Keratinocyte (primary cell): ENCODE results near the gene PROC. TPM values are rescaled to one million over a fixed set of nuclear protein-coding genes. Genes with fewer than 3 reads are reported as not detected.

Experiments
- DNase-seq: peaks from one replicate; pipeline ENCODE4 v3.0.0-alpha.2; 2011; ENCODE audit warnings: low read depth, missing footprints, low spot score
- FAIRE-seq: peaks from 2 replicates; lab custom pipeline; 2011; peaks lifted over from hg19 to GRCh38; lab: Jason Lieb, UNC
- H2AFZ ChIP-seq: 2 replicates; pipeline ENCODE4 v1.6.0; 2012; ENCODE audit warnings: low read length, control low read depth, inconsistent platforms; ENCODE audit not compliant: control insufficient read depth
- H3K27ac ChIP-seq: 2 replicates; pipeline ENCODE4 v1.5.1; 2011; ENCODE audit warnings: low read length; ENCODE audit not compliant: control insufficient read depth, insufficient read depth
- H3K27me3 ChIP-seq: 3 replicates; pipeline ENCODE4 v1.6.0; 2011; ENCODE audit warnings: low read length; ENCODE audit not compliant: control insufficient read depth, insufficient read depth; ENCODE audit errors: extremely low read depth
- H3K36me3 ChIP-seq, 2 experiments: 2 replicates in 1 of 2; 3 replicates in 1 of 2; pipeline ENCODE4 v1.5.1; 2011; ENCODE audit warnings: low read length in 2 of 2, mild to moderate bottlenecking in 1 of 2; ENCODE audit not compliant: control insufficient read depth in 2 of 2, insufficient read depth in 2 of 2; ENCODE audit errors: extremely low read depth in 1 of 2
- H3K4me1 ChIP-seq: 3 replicates; pipeline ENCODE4 v1.5.1; 2011; ENCODE audit warnings: low read length; ENCODE audit not compliant: control insufficient read depth, insufficient read depth; ENCODE audit errors: extremely low read depth
- H3K4me2 ChIP-seq: 3 replicates; pipeline ENCODE4 v1.6.0; 2011; ENCODE audit warnings: low read depth, low read length; ENCODE audit not compliant: control insufficient read depth, insufficient read depth; ENCODE audit errors: extremely low read depth
- H3K4me3 ChIP-seq, 3 experiments: fragments of 200-600 bp in 1 of 3; sonication (generic) in 1 of 3; 2 replicates in 2 of 3; 3 replicates in 1 of 3; pipeline ENCODE4 v1.5.1; 2011 to 2016; ENCODE audit warnings: low read length in 3 of 3, mild to moderate bottlenecking in 3 of 3, control low read depth in 2 of 3, inconsistent platforms in 1 of 3, low read depth in 1 of 3, mixed read lengths in 1 of 3, mixed run types in 1 of 3, moderate library complexity in 1 of 3; ENCODE audit not compliant: control insufficient read depth in 2 of 3, insufficient read depth in 2 of 3; ENCODE audit errors: extremely low read depth in 1 of 3
- H3K79me2 ChIP-seq: 2 replicates; pipeline ENCODE4 v1.6.0; 2012; ENCODE audit warnings: low read length; ENCODE audit not compliant: control insufficient read depth, insufficient read depth
- H3K9ac ChIP-seq: 3 replicates; pipeline ENCODE4 v1.6.0; 2011; ENCODE audit warnings: low read length; ENCODE audit not compliant: control insufficient read depth, insufficient read depth; ENCODE audit errors: extremely low read depth
- H3K9me1 ChIP-seq: 3 replicates; pipeline ENCODE4 v1.6.0; 2011; ENCODE audit warnings: low read length; ENCODE audit not compliant: control insufficient read depth, insufficient read depth; ENCODE audit errors: extremely low read depth
- H3K9me3 ChIP-seq: 2 replicates; pipeline ENCODE4 v1.5.1; 2012; ENCODE audit warnings: low read depth, low read length; ENCODE audit not compliant: control insufficient read depth
- H4K20me1 ChIP-seq: 3 replicates; pipeline ENCODE4 v1.6.0; 2011; ENCODE audit warnings: low read length; ENCODE audit not compliant: control insufficient read depth, insufficient read depth; ENCODE audit errors: extremely low read depth
- CTCF ChIP-seq, 3 experiments: IDR thresholded peaks in 1 of 3; conservative IDR thresholded peaks in 1 of 3; optimal IDR thresholded peaks in 1 of 3; 2 replicates in 2 of 3; 3 replicates in 1 of 3; pipeline versions ENCODE3 to v1.5.1; 2011; ENCODE audit warnings: low read length in 3 of 3, mild to moderate bottlenecking in 3 of 3, moderate library complexity in 2 of 3, control low read depth in 1 of 3, inconsistent platforms in 1 of 3; ENCODE audit not compliant: insufficient read depth in 2 of 3; ENCODE audit errors: extremely low read depth in 1 of 3
- EZH2 ChIP-seq: IDR thresholded peaks from one replicate; pipeline ENCODE4 v1.6.1; 2012; ENCODE audit warnings: inconsistent platforms, mild to moderate bottlenecking, low read length, moderate library complexity
- dilution Hi-C: fragments of 300-500 bp; cut with MboI; formaldehyde crosslinking; loops from one replicate; pipeline ENCODE4 v1.7.0; 2020; ENCODE audit warnings: low sequenced_read_pairs; ENCODE audit not compliant: extremely low pct_ligation_motif_present
- polyA plus RNA-seq, 5 experiments: library from polyadenylated mRNA; depleted of rRNA in 3 of 5; stranded (reverse) in 3 of 5; stranded (forward) in 1 of 5; unstranded in 1 of 5; fragments of >200 nt; gene quantifications; 1 replicate in 1 of 5; 2 replicates in 3 of 5; 3 replicates in 1 of 5; pipeline versions ENCODE4 v1.2.1 to v1.2.3, GENCODE V29; 2011 to 2012; ENCODE audit warnings: missing spikeins in 2 of 5, low read depth in 1 of 5, low replicate concordance in 1 of 5

Gene PROC
- polyA plus RNA-seq, 1 donor (not counting 4 experiments of a cell fraction or from before 2014, with no cell fraction given): 0.16 TPM

GRCh38 chr2:127471286-127471988 lies 53.2 kb downstream of the PROC start:
- Histone ChIP-seq H3K9ac (no peak overlapping the region), H3K4me1 (no peaks in the 10 kb centered on the region), H3K27me3 (no peaks in the 10 kb centered on the region), H3K9me1 (no peaks in the 10 kb centered on the region), H3K4me2 (no peak overlapping the region), H3K36me3 (peaks cover 0 to 3% of the 10 kb centered on the region in 2 experiments), H3K79me2 (no peaks in the 10 kb centered on the region), H3K27ac (no peak overlapping the region), H3K9me3 (no peaks in the 10 kb centered on the region), H2AFZ (no peak overlapping the region), H3K4me3 (no peak overlapping the region), H4K20me1 (no peaks in the 10 kb centered on the region)
- DNase-seq (no peak), FAIRE-seq (no peak)
- TF ChIP-seq CTCF (optimal IDR thresholded peaks at IDR 0.05 in 1 of 3, IDR thresholded peaks at IDR 0.05 in 1 of 3, conservative IDR thresholded peaks at IDR 0.05 in 1 of 3; ENCODE audit: extremely low read depth in 1 of 3, insufficient read depth in 2 of 3, low read length in 3 of 3) (no peak), EZH2 (no peak)
- dilution Hi-C loops: loop anchor here (25.0 kb wide), 1 partner anchor 109 kb away; no protein-coding TSS in a partner anchor

- dilution Hi-C loops: loop anchor here (25.0 kb wide), 1 partner anchor 110 kb away; no protein-coding TSS in a partner anchor
- no peak for FAIRE-seq
- peaks cover 0 to 3% of the 10 kb centered on the region in 2 experiments for H3K36me3 ChIP-seq
Observed at GRCh38 chr2:127472268-127472667, 54.0 kb downstream of the PROC start.

More at GRCh38 chr2:127472268-127472667, 54.0 kb downstream of the PROC start:
- Histone ChIP-seq H3K27ac (no peak overlapping the region), H3K9me1 (no peaks in the 10 kb centered on the region), H3K9ac (no peak overlapping the region), H3K4me3 (no peak overlapping the region), H3K4me1 (no peaks in the 10 kb centered on the region), H3K79me2 (no peaks in the 10 kb centered on the region), H2AFZ (no peak overlapping the region), H3K27me3 (no peaks in the 10 kb centered on the region), H4K20me1 (no peaks in the 10 kb centered on the region), H3K4me2 (no peak overlapping the region), H3K9me3 (no peaks in the 10 kb centered on the region)
- TF ChIP-seq EZH2 (no peak), CTCF (optimal IDR thresholded peaks at IDR 0.05 in 1 of 3, IDR thresholded peaks at IDR 0.05 in 1 of 3, conservative IDR thresholded peaks at IDR 0.05 in 1 of 3; ENCODE audit: extremely low read depth in 1 of 3, insufficient read depth in 2 of 3, low read length in 3 of 3) (no peak)
- DNase-seq: no peak
